Nephron progenitor cell (in vitro differentiated cells): ENCODE measurements around the gene LCN10.

Source experiments
- DNase-seq: peaks from one replicate; pipeline ENCODE4 v3.0.0; 2021
- H3K27ac Mint-ChIP-seq: 2 replicates; pipeline ENCODE4 v1.8.0; 2021; ENCODE audit warnings: mild to moderate bottlenecking, moderate library complexity, mixed read lengths
- H3K27me3 Mint-ChIP-seq: 2 replicates; pipeline ENCODE4 v1.8.0; 2021; ENCODE audit warnings: mild to moderate bottlenecking, low read depth, mixed read lengths; ENCODE audit not compliant: poor library complexity
- H3K36me3 Mint-ChIP-seq: 2 replicates; pipeline ENCODE4 v1.8.0; 2021; ENCODE audit warnings: low read depth, mixed read lengths
- H3K4me1 Mint-ChIP-seq: 2 replicates; pipeline ENCODE4 v1.8.0; 2021; ENCODE audit warnings: mixed read lengths
- H3K4me3 Mint-ChIP-seq: 2 replicates; pipeline ENCODE4 v1.8.0; 2021; ENCODE audit warnings: mild to moderate bottlenecking, moderate library complexity, mixed read lengths
- H3K9me3 Mint-ChIP-seq: 2 replicates; pipeline ENCODE4 v1.8.0; 2021; ENCODE audit warnings: mild to moderate bottlenecking, moderate library complexity, mixed read lengths
- CTCF ChIP-seq: fragments of 200-600 bp; sonication (generic); IDR thresholded peaks from 2 replicates; pipeline ENCODE4 v1.5.0; 2021; ENCODE audit warnings: antibody characterized with exemption

LCN10 gene

DNA sequence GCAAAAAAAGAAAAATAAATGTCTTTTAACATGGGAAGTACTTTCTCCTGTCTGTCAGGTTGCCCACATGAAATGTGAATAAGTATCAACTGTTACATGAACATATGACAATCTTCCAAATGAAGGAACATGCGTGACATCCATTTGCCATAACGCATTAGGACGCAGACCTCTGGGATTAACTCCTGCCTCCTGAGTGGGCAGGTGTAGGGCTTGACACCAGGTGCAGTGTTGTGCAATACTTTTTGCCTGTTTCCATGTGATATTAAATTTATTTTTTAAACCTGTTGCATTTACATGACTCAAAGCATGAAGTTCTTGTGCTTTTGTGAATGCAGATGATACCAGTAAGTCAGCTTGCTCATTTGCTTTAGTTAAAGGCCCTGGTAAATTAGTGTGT is 39.7 kb upstream of the LCN10 start:
- no peak overlapping the region for H3K4me3 Mint-ChIP-seq
- H3K27ac Mint-ChIP-seq = no peak overlapping the region
- no peak for DNase-seq
- peaks cover 53% of the 10 kb centered on the region for H3K4me1 Mint-ChIP-seq
- peaks cover 6% of the 10 kb centered on the region for H3K36me3 Mint-ChIP-seq
- peaks cover 60% of the 10 kb centered on the region for H3K27me3 Mint-ChIP-seq
- peaks cover 17% of the 10 kb centered on the region for H3K9me3 Mint-ChIP-seq
- TF ChIP-seq CTCF = no peak

GRCh38 chr9:136779808-136780207 is 37.1 kb upstream of the LCN10 start:
- H3K27me3 Mint-ChIP-seq = peaks cover 61% of the 10 kb centered on the region
- no peak for TF ChIP-seq CTCF
- no peak overlapping the region for H3K27ac Mint-ChIP-seq
- no peak for DNase-seq
- H3K9me3 Mint-ChIP-seq = peaks cover 22% of the 10 kb centered on the region
- no peak overlapping the region for H3K4me3 Mint-ChIP-seq
- H3K4me1 Mint-ChIP-seq = peaks cover 55% of the 10 kb centered on the region
- peaks cover 6% of the 10 kb centered on the region for H3K36me3 Mint-ChIP-seq

GRCh38 chr9:136777359-136777758 is 34.6 kb upstream of the LCN10 start:
- Mint-ChIP-seq H3K4me3 (no peak overlapping the region), H3K27ac (no peak overlapping the region), H3K36me3 (peaks cover 6% of the 10 kb centered on the region), H3K4me1 (peaks cover 52% of the 10 kb centered on the region), H3K9me3 (peaks cover 34% of the 10 kb centered on the region), H3K27me3 (peaks cover 60% of the 10 kb centered on the region)
- TF ChIP-seq CTCF = no peak
- no peak for DNase-seq

- TF ChIP-seq CTCF = no peak
- DNase-seq = no peak
- H3K4me1 Mint-ChIP-seq = peaks cover 49% of the 10 kb centered on the region
- H3K9me3 Mint-ChIP-seq = peaks cover 37% of the 10 kb centered on the region
- no peak overlapping the region for H3K27ac Mint-ChIP-seq
- H3K27me3 Mint-ChIP-seq = peaks cover 64% of the 10 kb centered on the region
- peaks cover 6% of the 10 kb centered on the region for H3K36me3 Mint-ChIP-seq
- H3K4me3 Mint-ChIP-seq = peak overlapping the region; percentile 5
Observed at GRCh38 chr9:136776947-136777346, 34.2 kb upstream of the LCN10 start.

DNA sequence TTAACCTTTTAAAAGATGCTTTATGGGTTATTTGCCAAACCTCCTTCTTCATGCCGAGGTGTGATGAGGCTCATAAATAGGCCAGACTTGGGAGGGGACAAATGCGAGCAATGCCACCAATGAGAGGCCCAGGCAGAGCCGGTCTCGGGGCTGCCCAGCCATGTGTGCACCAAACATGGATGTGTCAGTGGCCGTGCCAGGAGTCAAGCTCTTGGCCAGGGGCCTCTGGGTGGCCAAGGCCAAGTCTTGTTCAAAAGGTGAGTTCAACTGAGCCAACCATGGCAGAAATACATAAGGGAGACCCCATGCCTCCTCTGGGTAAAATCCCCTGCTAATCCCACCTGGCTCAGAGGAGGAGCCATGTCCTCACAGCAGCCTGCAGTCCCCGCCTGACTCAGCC is 32.5 kb upstream of the LCN10 start:
- Mint-ChIP-seq H3K27ac (no peak overlapping the region), H3K4me1 (peaks cover 34% of the 10 kb centered on the region), H3K9me3 (peaks cover 37% of the 10 kb centered on the region), H3K27me3 (peaks cover 62% of the 10 kb centered on the region), H3K4me3 (no peak overlapping the region), H3K36me3 (peaks cover 6% of the 10 kb centered on the region)
- no peak for DNase-seq
- no peak for TF ChIP-seq CTCF

GRCh38 chr9:136774416-136775045 is 31.8 kb upstream of the LCN10 start:
- Mint-ChIP-seq H3K9me3 (peaks cover 36% of the 10 kb centered on the region), H3K4me3 (no peak overlapping the region), H3K27me3 (peaks cover 59% of the 10 kb centered on the region), H3K4me1 (peaks cover 35% of the 10 kb centered on the region), H3K36me3 (peaks cover 6% of the 10 kb centered on the region), H3K27ac (no peak overlapping the region)
- no peak for TF ChIP-seq CTCF
- no peak for DNase-seq
